Activated B cell treated with CpG ODN at 0.5 μM for 24 hours (primary cell): ENCODE measurements around the gene CYB561D2. TPM values are rescaled to one million over a fixed set of nuclear protein-coding genes. Genes with fewer than 3 reads are reported as not detected.
A peak's percentile ranks its signal among the peaks of the same experiment; 100 is the strongest.

ENCODE experiments used
- ATAC-seq: fragments of 200-7000 bp; cut with Tn5 transposase; one replicate; pipeline ENCODE4 v1.10.0; 2021; ENCODE audit warnings: low read depth, mild to moderate bottlenecking, moderate library complexity
- CTCF ChIA-PET: fragments of 350-600 bp; sonication (Branson Sonifier 250); formaldehyde crosslinking; loops from one replicate; lab custom pipeline; 2021; ENCODE audit warnings: antibody characterized with exemption; lab: Charles Lee
- POLR2A ChIA-PET: fragments of 350-600 bp; sonication (Branson Sonifier 250); formaldehyde crosslinking; loops from one replicate; lab custom pipeline; 2021; ENCODE audit warnings: antibody characterized with exemption; lab: Charles Lee
- DNase-seq: peaks from one replicate; pipeline ENCODE4 v3.0.0; 2022
- H3K27ac Mint-ChIP-seq: one replicate; pipeline ENCODE4 v1.8.0; 2020; ENCODE audit warnings: mixed read lengths
- H3K27me3 Mint-ChIP-seq: one replicate; pipeline ENCODE4 v1.8.0; 2021; ENCODE audit warnings: mixed read lengths
- H3K36me3 Mint-ChIP-seq: one replicate; pipeline ENCODE4 v1.8.0; 2021; ENCODE audit warnings: low read depth, mixed read lengths
- H3K4me1 Mint-ChIP-seq: one replicate; pipeline ENCODE4 v1.8.0; 2021; ENCODE audit warnings: mixed read lengths
- H3K4me3 Mint-ChIP-seq: one replicate; pipeline ENCODE4 v1.8.0; 2020; ENCODE audit warnings: mild to moderate bottlenecking, mixed read lengths
- H3K9me3 Mint-ChIP-seq: one replicate; pipeline ENCODE4 v1.8.0; 2020; ENCODE audit warnings: mixed read lengths
- CTCF ChIP-seq: fragments of 200-600 bp; IDR thresholded peaks from one replicate; pipeline ENCODE4 v1.8.0; 2022; ENCODE audit warnings: antibody characterized with exemption, mild to moderate bottlenecking
- intact Hi-C: fragments of 100-400 bp; cut with micrococcal nuclease; formaldehyde crosslinking; loops from one replicate; pipeline ENCODE4 v1.15.1; 2024
- total RNA-seq: library from RNA; stranded (reverse); gene quantifications from 2 replicates; pipeline ENCODE4 v1.2.3, GENCODE V29; 2022

CYB561D2 gene
- total RNA-seq, 1 donor from 2014 or later, result 26.0 TPM

GRCh38 chr3:50341537-50341936, 9.1 kb upstream of the CYB561D2 start:
- ATAC-seq, result no peak
- TF ChIP-seq CTCF, result no peak
- H3K4me3 Mint-ChIP-seq, result peak overlapping the region; percentile 95
- peaks cover 6% of the 10 kb centered on the region for H3K36me3 Mint-ChIP-seq
- no peaks in the 10 kb centered on the region for H3K27me3 Mint-ChIP-seq
- no peaks in the 10 kb centered on the region for H3K9me3 Mint-ChIP-seq
- peak overlapping the region; percentile 96 for H3K27ac Mint-ChIP-seq
- CTCF ChIA-PET, result no interaction called here
- peaks cover 52% of the 10 kb centered on the region for H3K4me1 Mint-ChIP-seq
- intact Hi-C loops, result no loop called here
- POLR2A ChIA-PET, result interaction anchor here (0.7 to 6.5 kb wide), 11 partner anchors 7 to 1065 kb away, joined by 3 to 195 read pairs (median 6); partner anchors contain the start of genes CYB561D2, GNAI2, HEMK1 and HYAL2
- DNase-seq, result no peak

- DNase-seq, result no peak
- Mint-ChIP-seq H3K9me3 (no peaks in the 10 kb centered on the region), H3K27ac (peak overlapping the region; percentile 46), H3K4me3 (peak overlapping the region; percentile 48), H3K4me1 (peaks cover 51% of the 10 kb centered on the region), H3K27me3 (no peaks in the 10 kb centered on the region), H3K36me3 (peaks cover 4% of the 10 kb centered on the region)
- ATAC-seq, result no peak
- CTCF ChIA-PET, result no interaction called here
- POLR2A ChIA-PET, result interaction anchor here (1.0 to 3.2 kb wide), 3 partner anchors 8 to 43 kb away, joined by 3 to 15 read pairs (median 6); partner anchors contain the start of genes CYB561D2, HYAL3, NAA80 and NPRL2
- no peak for TF ChIP-seq CTCF
- intact Hi-C loops, result no loop called here
These were observed 8.5 kb upstream of the CYB561D2 start for GRCh38 chr3:50341996-50342650.

- CTCF ChIA-PET, result no interaction called here
- no peak for DNase-seq
- no peak for TF ChIP-seq CTCF
- intact Hi-C loops, result no loop called here
- H3K27ac Mint-ChIP-seq, result peak overlapping the region; percentile 41
- POLR2A ChIA-PET, result interaction anchor here (1.0 to 1.4 kb wide), 3 partner anchors 8 to 226 kb away, joined by 3 to 6 read pairs (median 5); partner anchors contain the start of genes CYB561D2, HEMK1 and NPRL2
- H3K9me3 Mint-ChIP-seq, result no peaks in the 10 kb centered on the region
- H3K4me3 Mint-ChIP-seq, result no peak overlapping the region
- peaks cover 7% of the 10 kb centered on the region for H3K36me3 Mint-ChIP-seq
- peaks cover 55% of the 10 kb centered on the region for H3K4me1 Mint-ChIP-seq
- no peak for ATAC-seq
- H3K27me3 Mint-ChIP-seq, result no peaks in the 10 kb centered on the region
These were observed 7.6 kb upstream of the CYB561D2 start for GRCh38 chr3:50342813-50343633.

GRCh38 chr3:50345008-50345407, 5.7 kb upstream of the CYB561D2 start:
- Mint-ChIP-seq H3K4me1 (peaks cover 48% of the 10 kb centered on the region), H3K27ac (no peak overlapping the region), H3K9me3 (no peaks in the 10 kb centered on the region), H3K4me3 (no peak overlapping the region), H3K36me3 (peaks cover 14% of the 10 kb centered on the region), H3K27me3 (no peaks in the 10 kb centered on the region)
- CTCF ChIA-PET, result no interaction called here
- POLR2A ChIA-PET, result interaction anchor here (0.6 to 6.9 kb wide), 2 partner anchors 7 to 24 kb away, joined by 4 to 195 read pairs; partner anchors contain the start of gene RASSF1
- DNase-seq, result no peak
- ATAC-seq, result no peak
- TF ChIP-seq CTCF, result no peak
- intact Hi-C loops, result no loop called here
